Fibroblast of the aortic adventitia (primary cell): ENCODE data around the gene IL7R. TPM values are rescaled to one million over a fixed set of nuclear protein-coding genes. Genes with fewer than 3 reads are reported as not detected.

Experiments used
- DNase-seq: peaks from one replicate; pipeline ENCODE4 v3.0.0-alpha.2; 2010; ENCODE audit warnings: low read depth
- H3K4me3 ChIP-seq: 2 replicates; pipeline ENCODE4 v1.5.1; 2011; ENCODE audit warnings: low read depth, mild to moderate bottlenecking, control low read depth, low read length, moderate library complexity
- total RNA-seq: library from RNA; depleted of rRNA; stranded (reverse); fragments of >200 nt; gene quantifications from 2 replicates; pipeline ENCODE4 v1.2.3, GENCODE V29; 2012; ENCODE audit warnings: low replicate concordance
- TF ChIP-seq, protein P1 (sequence below): IDR thresholded peaks from 2 replicates; pipeline ENCODE4 v1.5.1; 2011; ENCODE audit warnings: mild to moderate bottlenecking, low read length, control low read depth, inconsistent platforms; ENCODE audit not compliant: insufficient read depth

The IL7R gene, protein sequence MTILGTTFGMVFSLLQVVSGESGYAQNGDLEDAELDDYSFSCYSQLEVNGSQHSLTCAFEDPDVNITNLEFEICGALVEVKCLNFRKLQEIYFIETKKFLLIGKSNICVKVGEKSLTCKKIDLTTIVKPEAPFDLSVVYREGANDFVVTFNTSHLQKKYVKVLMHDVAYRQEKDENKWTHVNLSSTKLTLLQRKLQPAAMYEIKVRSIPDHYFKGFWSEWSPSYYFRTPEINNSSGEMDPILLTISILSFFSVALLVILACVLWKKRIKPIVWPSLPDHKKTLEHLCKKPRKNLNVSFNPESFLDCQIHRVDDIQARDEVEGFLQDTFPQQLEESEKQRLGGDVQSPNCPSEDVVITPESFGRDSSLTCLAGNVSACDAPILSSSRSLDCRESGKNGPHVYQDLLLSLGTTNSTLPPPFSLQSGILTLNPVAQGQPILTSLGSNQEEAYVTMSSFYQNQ
- total RNA-seq: 0.90 TPM in 1 of 2 replicates, not detected in the other

DNA sequence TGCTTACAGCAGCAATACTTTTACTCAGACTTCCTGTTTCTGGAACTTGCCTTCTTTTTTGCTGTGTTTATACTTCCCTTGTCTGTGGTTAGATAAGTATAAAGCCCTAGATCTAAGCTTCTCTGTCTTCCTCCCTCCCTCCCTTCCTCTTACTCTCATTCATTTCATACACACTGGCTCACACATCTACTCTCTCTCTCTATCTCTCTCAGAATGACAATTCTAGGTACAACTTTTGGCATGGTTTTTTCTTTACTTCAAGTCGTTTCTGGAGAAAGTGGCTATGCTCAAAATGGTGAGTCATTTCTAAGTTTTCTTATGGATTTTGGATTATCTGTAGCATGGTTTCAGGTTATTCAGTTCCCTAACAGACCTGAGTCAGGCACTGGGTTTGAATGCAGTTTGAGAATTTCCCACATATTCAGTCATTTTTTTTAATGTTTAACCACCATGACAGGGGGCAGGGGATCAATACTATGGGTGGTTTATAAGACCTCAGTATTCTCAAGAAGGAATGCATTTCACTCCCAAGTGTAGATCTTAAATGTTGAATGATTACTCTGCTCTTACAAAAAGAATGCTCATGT is at the start of gene IL7R:
TSS of gene IL7R (plus strand) at position 127 of the 587 bp plus-strand sequence. CDS start at position 214, 87 bp downstream.
- TF ChIP-seq, protein P1, sequence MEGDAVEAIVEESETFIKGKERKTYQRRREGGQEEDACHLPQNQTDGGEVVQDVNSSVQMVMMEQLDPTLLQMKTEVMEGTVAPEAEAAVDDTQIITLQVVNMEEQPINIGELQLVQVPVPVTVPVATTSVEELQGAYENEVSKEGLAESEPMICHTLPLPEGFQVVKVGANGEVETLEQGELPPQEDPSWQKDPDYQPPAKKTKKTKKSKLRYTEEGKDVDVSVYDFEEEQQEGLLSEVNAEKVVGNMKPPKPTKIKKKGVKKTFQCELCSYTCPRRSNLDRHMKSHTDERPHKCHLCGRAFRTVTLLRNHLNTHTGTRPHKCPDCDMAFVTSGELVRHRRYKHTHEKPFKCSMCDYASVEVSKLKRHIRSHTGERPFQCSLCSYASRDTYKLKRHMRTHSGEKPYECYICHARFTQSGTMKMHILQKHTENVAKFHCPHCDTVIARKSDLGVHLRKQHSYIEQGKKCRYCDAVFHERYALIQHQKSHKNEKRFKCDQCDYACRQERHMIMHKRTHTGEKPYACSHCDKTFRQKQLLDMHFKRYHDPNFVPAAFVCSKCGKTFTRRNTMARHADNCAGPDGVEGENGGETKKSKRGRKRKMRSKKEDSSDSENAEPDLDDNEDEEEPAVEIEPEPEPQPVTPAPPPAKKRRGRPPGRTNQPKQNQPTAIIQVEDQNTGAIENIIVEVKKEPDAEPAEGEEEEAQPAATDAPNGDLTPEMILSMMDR: no peak
- H3K4me3 ChIP-seq: no peak within 1 kb of the TSS
- DNase-seq: peak; percentile 33

DNA sequence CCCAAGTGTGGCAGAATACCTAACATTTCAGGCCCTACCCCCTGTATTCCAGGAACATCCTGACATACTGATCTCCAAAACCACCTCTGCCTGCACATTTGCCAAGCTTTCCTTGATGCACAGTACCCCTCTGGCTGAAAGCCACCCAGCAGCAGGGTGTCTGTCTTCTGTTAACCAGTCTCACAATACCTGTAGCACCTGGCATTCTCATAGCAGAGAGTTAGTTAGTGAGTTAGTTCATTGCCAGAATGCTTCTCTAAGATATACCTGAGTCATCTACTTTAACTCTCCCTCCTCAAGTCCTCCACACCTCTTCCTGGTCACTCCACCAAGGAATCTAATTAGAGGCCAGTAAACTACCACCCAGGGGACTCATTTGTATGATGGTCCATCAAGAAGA is 46.1 kb upstream of the IL7R start:
- DNase-seq: no peak
- TF ChIP-seq, protein P1: no peak
- no peak overlapping the region for H3K4me3 ChIP-seq

DNA sequence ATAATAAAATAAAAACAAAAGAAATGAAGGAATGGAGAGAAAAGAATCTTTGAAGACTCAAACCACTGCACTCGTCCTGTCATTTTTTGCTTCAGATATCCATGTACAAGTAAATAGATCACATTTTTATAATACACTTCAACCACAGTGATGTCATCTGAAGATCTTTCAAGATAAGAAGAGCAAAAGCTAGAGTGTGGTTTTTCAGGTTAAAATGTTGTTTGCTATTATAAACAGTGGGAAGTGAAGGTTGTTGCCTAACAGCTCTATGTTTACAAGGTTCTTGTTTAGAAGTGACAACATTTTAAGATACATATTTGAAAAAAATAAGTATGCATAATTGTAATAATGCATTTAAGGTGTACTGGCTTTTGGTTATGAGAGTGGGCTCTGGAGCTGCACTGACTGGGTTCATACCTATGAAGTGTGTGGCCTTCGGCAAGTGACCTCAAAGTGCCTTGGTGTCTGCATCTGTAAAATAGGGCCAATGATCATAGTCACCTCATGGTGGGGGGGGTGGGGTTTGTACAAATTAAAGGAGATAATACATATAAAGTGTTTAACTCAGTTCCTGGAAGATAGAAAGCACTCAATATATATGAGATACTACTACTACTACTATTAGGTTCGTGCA is 45.5 kb upstream of the IL7R start:
- H3K4me3 ChIP-seq: no peak overlapping the region
- TF ChIP-seq, protein P1: no peak
- DNase-seq: no peak

DNA sequence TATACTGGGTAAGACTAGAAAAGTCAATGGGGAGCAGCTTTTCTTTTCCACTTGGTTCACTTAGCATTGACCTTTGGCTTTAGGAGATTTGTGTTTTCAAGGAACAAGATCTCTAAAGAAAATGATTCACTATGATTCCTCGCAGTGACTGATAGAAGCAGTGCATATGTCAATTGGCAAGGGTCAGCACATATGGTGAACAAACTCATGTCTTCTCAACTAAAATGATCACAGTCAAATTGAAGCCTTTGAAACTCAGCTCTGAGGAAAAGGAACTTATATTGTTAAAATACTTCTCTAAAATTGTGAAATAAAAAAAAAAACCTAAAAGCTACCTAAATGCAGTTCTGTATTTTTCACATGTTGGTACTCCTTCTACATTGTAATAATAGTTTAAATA is 43.2 kb upstream of the IL7R start:
- DNase-seq: no peak
- H3K4me3 ChIP-seq: no peak overlapping the region
- TF ChIP-seq, protein P1: no peak

DNA sequence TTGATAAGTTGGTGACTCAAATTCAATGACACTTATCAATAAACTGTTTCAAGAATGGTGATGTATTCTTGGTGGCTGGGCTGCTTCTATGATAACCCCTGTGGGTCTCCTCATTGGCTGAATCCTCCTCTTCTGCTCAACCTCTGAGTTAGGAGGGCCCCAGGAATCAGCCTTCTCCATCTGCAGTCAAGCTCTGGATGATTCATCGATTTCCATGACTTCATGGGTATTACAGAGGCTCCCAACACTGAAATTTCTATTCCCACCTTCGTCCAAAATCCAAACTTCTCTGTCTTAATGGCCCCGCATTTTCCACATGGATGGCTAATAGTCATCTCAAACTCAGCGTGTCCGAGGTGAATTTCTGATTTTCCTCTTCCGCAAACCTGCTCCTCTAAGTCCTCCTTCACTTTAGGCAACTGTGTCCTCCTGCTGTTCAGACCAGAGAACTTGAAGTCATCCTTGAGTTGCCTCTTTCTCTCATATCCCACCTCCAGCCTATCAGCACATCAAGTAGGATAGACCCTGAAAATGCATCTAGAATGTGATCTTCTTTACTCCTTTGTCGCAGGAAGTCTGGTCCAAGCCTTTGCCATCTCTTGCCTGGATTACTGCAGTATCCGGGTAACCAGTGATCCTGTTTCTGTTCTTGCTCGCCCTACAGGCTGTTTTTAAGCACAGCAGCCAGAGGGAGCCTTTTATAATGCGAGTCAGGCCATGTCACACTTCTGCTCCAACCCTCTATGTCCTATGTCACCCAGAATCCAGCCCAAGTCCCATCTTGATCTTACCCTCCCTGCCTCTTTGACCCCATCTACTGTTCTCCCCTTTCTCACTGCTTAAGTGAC is 41.4 kb upstream of the IL7R start:
- TF ChIP-seq, protein P1: peak; percentile 73
- peak; percentile 40 for DNase-seq
- no peak overlapping the region for H3K4me3 ChIP-seq

DNA sequence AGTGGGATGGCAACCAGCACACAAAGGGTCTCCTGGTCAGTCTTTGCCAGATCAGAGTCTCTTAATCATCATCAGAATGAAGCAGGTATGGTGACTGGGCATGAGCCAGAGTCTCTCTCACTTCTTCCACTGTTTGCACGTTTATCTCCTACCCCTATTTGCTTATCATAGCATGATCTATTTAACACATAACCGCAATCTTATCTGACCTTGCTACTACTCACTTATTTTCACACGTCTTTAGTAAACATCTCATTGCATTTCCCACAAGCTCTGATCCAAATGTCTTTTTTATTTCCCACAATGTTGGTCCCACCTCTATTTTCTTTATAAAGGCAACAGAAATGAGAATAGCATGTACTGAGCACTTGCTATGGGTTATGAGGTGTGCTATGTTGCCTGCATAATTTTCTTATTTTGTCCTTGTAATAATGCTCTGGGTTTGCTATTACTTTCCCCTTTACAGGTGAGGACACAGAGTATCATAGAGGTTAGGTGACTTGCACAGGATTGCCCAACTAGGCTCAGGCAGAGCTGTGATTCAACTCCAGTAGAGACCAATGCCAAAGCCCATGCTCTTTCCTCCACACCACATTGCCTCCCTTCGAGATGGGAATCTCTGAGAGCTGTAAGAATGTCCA is 39.7 kb upstream of the IL7R start:
- H3K4me3 ChIP-seq: no peak overlapping the region
- no peak for DNase-seq
- TF ChIP-seq, protein P1: no peak
